SU-DHL-6 (cell line): ENCODE data around the gene FABP7.

Source experiments
- H2AFZ ChIP-seq: fragments of 200-600 bp; sonication (generic); 2 replicates; pipeline ENCODE4 v1.6.1; 2014; ENCODE audit warnings: low read depth, mild to moderate bottlenecking, moderate library complexity, mixed read lengths, antibody characterized with exemption, low read length; ENCODE audit not compliant: severe bottlenecking
- H3F3A ChIP-seq: fragments of 200-600 bp; shearing (Covaris generic); 2 replicates; pipeline ENCODE4 v1.6.0; 2016; ENCODE audit warnings: antibody characterized with exemption, mild to moderate bottlenecking; ENCODE audit not compliant: insufficient read depth
- H3K27ac ChIP-seq: fragments of 200-600 bp; sonication (generic); 2 replicates; pipeline ENCODE4 v1.5.1; 2016; ENCODE audit warnings: low read depth, mild to moderate bottlenecking, low read length, moderate library complexity, mixed read lengths
- H3K27me3 ChIP-seq: fragments of 200-600 bp; sonication (generic), shearing (Covaris generic); 2 replicates; pipeline ENCODE4 v1.6.0; 2014; ENCODE audit warnings: mild to moderate bottlenecking, low read length
- H3K36me3 ChIP-seq: fragments of 200-600 bp; sonication (generic); 2 replicates; pipeline ENCODE4 v1.6.1; 2014; ENCODE audit warnings: mild to moderate bottlenecking, low read length, mixed read lengths
- H3K4me2 ChIP-seq: fragments of 300-600, 200-600 bp; shearing (Covaris generic), sonication (generic); 2 replicates; pipeline ENCODE4 v1.6.0; 2014; ENCODE audit warnings: low read length, low read depth, mild to moderate bottlenecking; ENCODE audit not compliant: poor library complexity, severe bottlenecking
- H3K4me3 ChIP-seq: fragments of 200-600 bp; sonication (generic); 2 replicates; pipeline ENCODE4 v1.5.1; 2014; ENCODE audit warnings: antibody characterized with exemption, low read length, mild to moderate bottlenecking, mixed read lengths; ENCODE audit not compliant: insufficient read depth, poor library complexity, severe bottlenecking
- H3K79me2 ChIP-seq: fragments of 200-600 bp; sonication (generic); 2 replicates; pipeline ENCODE4 v1.6.1; 2014; ENCODE audit warnings: mild to moderate bottlenecking, low read length, moderate library complexity; ENCODE audit not compliant: insufficient read depth
- H3K9ac ChIP-seq: fragments of 200-600 bp; sonication (generic); 2 replicates; pipeline ENCODE4 v1.7.0; 2014; ENCODE audit warnings: mild to moderate bottlenecking, low read length
- H3K9me2 ChIP-seq: fragments of 200-600 bp; sonication (generic); replicated peaks from 2 replicates; pipeline ENCODE4 v1.6.1; 2014; ENCODE audit warnings: low read length; ENCODE audit not compliant: insufficient read depth
- H3K9me3 ChIP-seq: fragments of 200-600 bp; sonication (generic); 2 replicates; pipeline ENCODE4 v1.6.1; 2014; ENCODE audit warnings: low read length, mixed read lengths; ENCODE audit not compliant: insufficient read depth
- H4K20me1 ChIP-seq: fragments of 200-600 bp; sonication (generic); 2 replicates; pipeline ENCODE4 v1.6.1; 2014; ENCODE audit warnings: low read depth, mild to moderate bottlenecking, antibody characterized with exemption, low read length, moderate library complexity, mixed read lengths
- CTCF ChIP-seq: fragments of 200-600 bp; sonication (generic); IDR thresholded peaks from one replicate; pipeline ENCODE4 v1.5.1; 2017; ENCODE audit warnings: antibody characterized with exemption, mild to moderate bottlenecking, low read length, moderate library complexity; ENCODE audit not compliant: insufficient read depth, poor library complexity, severe bottlenecking
- EZH2phosphoT487 ChIP-seq: fragments of 200-600 bp; sonication (generic), shearing (Covaris generic); conservative IDR thresholded peaks from 2 replicates; pipeline ENCODE4 v1.6.1; 2018; ENCODE audit warnings: mild to moderate bottlenecking, antibody characterized with exemption, low read length, moderate library complexity, mixed read lengths

The FABP7 gene

GRCh38 chr6:122790028-122790422, 10.5 kb downstream of the FABP7 start:
- no peaks in the 10 kb centered on the region for H3K9me2 ChIP-seq
- H3K27ac ChIP-seq, result no peak overlapping the region
- no peaks in the 10 kb centered on the region for H3K9me3 ChIP-seq
- H2AFZ ChIP-seq, result peak overlapping the region; percentile 86
- H3K36me3 ChIP-seq, result no peaks in the 10 kb centered on the region
- H3K4me3 ChIP-seq, result peak overlapping the region; percentile 52
- H4K20me1 ChIP-seq, result no peaks in the 10 kb centered on the region
- peak overlapping the region; percentile 52 for H3K4me2 ChIP-seq
- no peaks in the 10 kb centered on the region for H3K79me2 ChIP-seq
- H3K9ac ChIP-seq, result peak overlapping the region; percentile 45
- TF ChIP-seq CTCF (no peak), EZH2phosphoT487 (no peak)
- H3F3A ChIP-seq, result no peaks in the 10 kb centered on the region
- no peaks in the 10 kb centered on the region for H3K27me3 ChIP-seq

GRCh38 chr6:122790423-122791309, 11.2 kb downstream of the FABP7 start:
- no peaks in the 10 kb centered on the region for H3F3A ChIP-seq
- H3K27me3 ChIP-seq, result no peaks in the 10 kb centered on the region
- no peak for TF ChIP-seq EZH2phosphoT487
- TF ChIP-seq CTCF, result no peak
- no peaks in the 10 kb centered on the region for H3K9me3 ChIP-seq
- no peak overlapping the region for H3K27ac ChIP-seq
- H3K9me2 ChIP-seq, result no peaks in the 10 kb centered on the region
- H3K79me2 ChIP-seq, result no peaks in the 10 kb centered on the region
- H4K20me1 ChIP-seq, result no peaks in the 10 kb centered on the region
- H3K4me3 ChIP-seq, result no peak overlapping the region
- peak overlapping the region; percentile 86 for H2AFZ ChIP-seq
- H3K36me3 ChIP-seq, result no peaks in the 10 kb centered on the region
- peak overlapping the region; percentile 52 for H3K4me2 ChIP-seq
- H3K9ac ChIP-seq, result no peak overlapping the region; the same call in 1 of the 2 replicates

GRCh38 chr6:122791310-122791679, 11.8 kb downstream of the FABP7 start:
- Histone ChIP-seq H2AFZ (no peak overlapping the region), H3K9ac (no peak overlapping the region), H3K4me3 (no peak overlapping the region)

More at GRCh38 chr6:122791310-122791679, 11.8 kb downstream of the FABP7 start:
- H3F3A ChIP-seq, result no peaks in the 10 kb centered on the region
- TF ChIP-seq EZH2phosphoT487 (no peak), CTCF (no peak)
- H3K79me2 ChIP-seq, result no peaks in the 10 kb centered on the region
- H3K27me3 ChIP-seq, result no peaks in the 10 kb centered on the region
- H4K20me1 ChIP-seq, result no peaks in the 10 kb centered on the region
- no peaks in the 10 kb centered on the region for H3K36me3 ChIP-seq
- H3K27ac ChIP-seq, result no peak overlapping the region
- H3K9me2 ChIP-seq, result no peaks in the 10 kb centered on the region
- no peaks in the 10 kb centered on the region for H3K9me3 ChIP-seq
- no peak overlapping the region for H3K4me2 ChIP-seq
